SU-DHL-6 (cell line): Measurements from ENCODE around the gene HP1BP3.

Experiments
- EZH2phosphoT487 ChIP-seq: fragments of 200-600 bp; sonication (generic), shearing (Covaris generic); conservative IDR thresholded peaks from 2 replicates; pipeline ENCODE4 v1.6.1; 2018; ENCODE audit warnings: mild to moderate bottlenecking, antibody characterized with exemption, low read length, moderate library complexity, mixed read lengths
- TF ChIP-seq, protein P1 (sequence below): fragments of 200-600 bp; sonication (generic); IDR thresholded peaks from one replicate; pipeline ENCODE4 v1.5.1; 2017; ENCODE audit warnings: antibody characterized with exemption, mild to moderate bottlenecking, low read length, moderate library complexity; ENCODE audit not compliant: insufficient read depth, poor library complexity, severe bottlenecking

DNA sequence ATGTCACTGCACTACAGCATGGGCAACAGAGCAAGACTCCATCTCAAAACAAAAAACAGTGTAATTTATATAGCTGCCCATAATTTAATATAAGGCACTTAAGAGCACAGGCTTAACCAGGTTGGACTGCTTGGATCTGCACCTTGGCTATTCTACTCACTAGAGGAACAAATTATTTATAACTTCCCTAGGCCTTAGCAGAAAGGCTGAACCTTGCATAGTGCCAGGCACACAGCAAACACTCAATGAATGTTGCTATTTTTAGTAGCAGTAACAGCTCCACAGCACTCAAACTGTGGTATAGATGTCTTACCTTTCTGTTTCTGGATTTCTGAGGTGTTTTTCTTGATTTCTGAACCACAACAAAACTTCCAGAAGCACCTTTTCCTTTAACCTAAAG is 19.8 kb downstream of the HP1BP3 start:
- TF ChIP-seq, protein P1, sequence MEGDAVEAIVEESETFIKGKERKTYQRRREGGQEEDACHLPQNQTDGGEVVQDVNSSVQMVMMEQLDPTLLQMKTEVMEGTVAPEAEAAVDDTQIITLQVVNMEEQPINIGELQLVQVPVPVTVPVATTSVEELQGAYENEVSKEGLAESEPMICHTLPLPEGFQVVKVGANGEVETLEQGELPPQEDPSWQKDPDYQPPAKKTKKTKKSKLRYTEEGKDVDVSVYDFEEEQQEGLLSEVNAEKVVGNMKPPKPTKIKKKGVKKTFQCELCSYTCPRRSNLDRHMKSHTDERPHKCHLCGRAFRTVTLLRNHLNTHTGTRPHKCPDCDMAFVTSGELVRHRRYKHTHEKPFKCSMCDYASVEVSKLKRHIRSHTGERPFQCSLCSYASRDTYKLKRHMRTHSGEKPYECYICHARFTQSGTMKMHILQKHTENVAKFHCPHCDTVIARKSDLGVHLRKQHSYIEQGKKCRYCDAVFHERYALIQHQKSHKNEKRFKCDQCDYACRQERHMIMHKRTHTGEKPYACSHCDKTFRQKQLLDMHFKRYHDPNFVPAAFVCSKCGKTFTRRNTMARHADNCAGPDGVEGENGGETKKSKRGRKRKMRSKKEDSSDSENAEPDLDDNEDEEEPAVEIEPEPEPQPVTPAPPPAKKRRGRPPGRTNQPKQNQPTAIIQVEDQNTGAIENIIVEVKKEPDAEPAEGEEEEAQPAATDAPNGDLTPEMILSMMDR: no peak
- no peak for TF ChIP-seq EZH2phosphoT487
